ENCODE results near the gene MCTP1.

Gene MCTP1

DNA sequence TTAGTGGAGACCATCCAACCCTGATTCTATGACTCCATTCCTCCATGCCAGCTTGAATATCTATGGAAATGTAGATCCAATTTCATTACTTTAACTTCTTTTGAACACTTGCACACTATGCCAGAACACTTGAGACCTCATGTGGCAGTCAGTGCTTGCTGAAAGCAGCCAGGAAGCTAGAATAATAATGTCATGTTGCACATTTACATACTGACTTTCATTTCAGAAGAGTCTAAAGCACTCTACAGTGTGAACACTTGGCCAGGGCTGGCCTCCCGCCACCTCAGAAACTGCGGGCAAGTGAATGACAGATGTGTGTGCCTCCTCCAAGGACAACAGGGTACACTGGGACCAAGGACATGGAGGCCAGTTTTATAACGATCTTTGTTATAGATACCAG lies 569.1 kb downstream of the MCTP1 start:
- no peak for DNase-seq (ENCODE audit: extremely low spot score)
- POLR2A ChIA-PET = no interaction called here
- no peak for TF ChIP-seq FOXM1 (IDR thresholded peaks at IDR 0.05; ENCODE audit: borderline replicate concordance)
- no peak for TF ChIP-seq HDGF (IDR thresholded peaks at IDR 0.05; ENCODE audit: borderline replicate concordance)
- no peak for TF ChIP-seq L3MBTL2 (conservative IDR thresholded peaks at IDR 0.05)
- TF ChIP-seq SUZ12 (IDR thresholded peaks at IDR 0.05) = no peak
- TF ChIP-seq ARNT (IDR thresholded peaks at IDR 0.05) = no peak
- no peak for TF ChIP-seq BHLHE40 (IDR thresholded peaks at IDR 0.05; ENCODE audit: borderline replicate concordance)
- TF ChIP-seq PKNOX1 (IDR thresholded peaks at IDR 0.05) = no peak
- TF ChIP-seq NFRKB (IDR thresholded peaks at IDR 0.05) = no peak
- no peak for TF ChIP-seq SP1 (IDR thresholded peaks at IDR 0.05)
- CTCF ChIA-PET = no interaction called here

DNA sequence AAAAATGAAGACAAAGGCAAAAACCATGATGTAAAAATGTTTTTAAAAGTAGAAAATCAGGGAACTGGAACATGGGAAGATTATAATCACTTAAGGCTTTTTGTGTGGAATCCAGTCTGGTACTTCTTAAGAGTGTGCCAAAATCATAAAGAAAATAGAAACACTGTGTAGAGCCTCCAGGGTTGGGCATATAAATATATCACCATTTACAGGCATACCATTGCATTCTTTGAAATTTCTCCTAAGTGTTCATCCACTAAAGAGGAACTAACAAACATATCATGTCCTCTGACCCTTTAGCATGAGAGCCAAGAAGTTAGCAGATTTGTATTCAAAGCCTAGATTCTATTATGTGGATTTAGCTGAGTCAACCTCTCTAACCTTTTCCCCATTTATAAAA lies 573.1 kb downstream of the MCTP1 start:
- no peak for TF ChIP-seq FOXA1 (IDR thresholded peaks at IDR 0.05)
- TF ChIP-seq FOXM1 (IDR thresholded peaks at IDR 0.05; ENCODE audit: borderline replicate concordance) = no peak
- no peak for DNase-seq (ENCODE audit: extremely low spot score)
- CTCF ChIA-PET = no interaction called here
- POLR2A ChIA-PET = no interaction called here

DNA sequence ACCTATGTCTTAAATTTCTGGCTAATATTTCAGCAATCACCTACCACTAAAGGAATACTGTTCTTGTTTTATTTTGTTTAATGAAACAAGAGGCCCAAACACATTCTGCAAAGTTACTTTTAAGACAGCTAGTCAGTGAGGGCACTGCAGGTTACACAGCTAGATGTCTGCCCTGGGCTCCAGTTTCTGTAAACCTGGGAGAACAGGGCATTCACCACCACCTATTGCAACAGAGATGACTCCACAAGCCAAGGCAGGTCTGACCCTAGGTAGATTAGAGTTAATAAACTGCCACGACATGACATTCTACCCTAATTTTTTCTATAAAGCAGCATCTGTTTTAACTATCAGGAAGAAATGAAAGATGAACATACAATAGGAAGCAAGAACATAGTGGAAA lies 575.6 kb downstream of the MCTP1 start:
- no peak for DNase-seq (ENCODE audit: extremely low spot score)
- CTCF ChIA-PET = no interaction called here
- TF ChIP-seq FOXM1 (IDR thresholded peaks at IDR 0.05; ENCODE audit: borderline replicate concordance) (no peak), ARNT (IDR thresholded peaks at IDR 0.05) (no peak), NFRKB (IDR thresholded peaks at IDR 0.05) (no peak), CTBP1 (IDR thresholded peaks at IDR 0.05; ENCODE audit: borderline replicate concordance) (no peak), SP1 (IDR thresholded peaks at IDR 0.05) (no peak), ELF4 (IDR thresholded peaks at IDR 0.05) (no peak), LEF1 (IDR thresholded peaks at IDR 0.05; ENCODE audit: borderline replicate concordance) (no peak), FOXA1 (IDR thresholded peaks at IDR 0.05) (no peak), L3MBTL2 (conservative IDR thresholded peaks at IDR 0.05) (no peak), PKNOX1 (IDR thresholded peaks at IDR 0.05) (no peak), HDGF (IDR thresholded peaks at IDR 0.05; ENCODE audit: borderline replicate concordance) (no peak), FOXK2 (IDR thresholded peaks at IDR 0.05) (no peak), BHLHE40 (IDR thresholded peaks at IDR 0.05; ENCODE audit: borderline replicate concordance) (no peak), ZNF384 (IDR thresholded peaks at IDR 0.05) (no peak), TARDBP (IDR thresholded peaks at IDR 0.05) (no peak), SUZ12 (IDR thresholded peaks at IDR 0.05) (no peak)
- POLR2A ChIA-PET = no interaction called here

- no peak for TF ChIP-seq TARDBP (IDR thresholded peaks at IDR 0.05)
- no peak for TF ChIP-seq L3MBTL2 (conservative IDR thresholded peaks at IDR 0.05)
- no peak for TF ChIP-seq ARNT (IDR thresholded peaks at IDR 0.05)
- TF ChIP-seq FOXK2 (IDR thresholded peaks at IDR 0.05) = no peak
- TF ChIP-seq PKNOX1 (IDR thresholded peaks at IDR 0.05) = no peak
- no peak for TF ChIP-seq FOXM1 (IDR thresholded peaks at IDR 0.05; ENCODE audit: borderline replicate concordance)
- no peak for TF ChIP-seq SP1 (IDR thresholded peaks at IDR 0.05)
- no peak for TF ChIP-seq BHLHE40 (IDR thresholded peaks at IDR 0.05; ENCODE audit: borderline replicate concordance)
- no peak for TF ChIP-seq HDGF (IDR thresholded peaks at IDR 0.05; ENCODE audit: borderline replicate concordance)
- TF ChIP-seq NFRKB (IDR thresholded peaks at IDR 0.05) = no peak
- ChIA-PET POLR2A (interaction anchor here (1.1 kb wide), 1 partner anchor 89 kb away, joined by 3 read pairs; the partner anchor contains the start of genes KIAA0825 and SLF1), CTCF (no interaction called here)
- DNase-seq (ENCODE audit: extremely low spot score) = no peak
Measured at GRCh38 chr5:94707359-94707758, 577.5 kb downstream of the MCTP1 start.

GRCh38 chr5:94705427-94705826 lies 579.5 kb downstream of the MCTP1 start:
- POLR2A ChIA-PET = no interaction called here
- DNase-seq (ENCODE audit: extremely low spot score) = no peak
- CTCF ChIA-PET = no interaction called here
- TF ChIP-seq TARDBP (IDR thresholded peaks at IDR 0.05) (no peak), PKNOX1 (IDR thresholded peaks at IDR 0.05) (no peak), LEF1 (IDR thresholded peaks at IDR 0.05; ENCODE audit: borderline replicate concordance) (no peak), L3MBTL2 (conservative IDR thresholded peaks at IDR 0.05) (no peak), BHLHE40 (IDR thresholded peaks at IDR 0.05; ENCODE audit: borderline replicate concordance) (no peak), ELF4 (IDR thresholded peaks at IDR 0.05) (no peak), HDGF (IDR thresholded peaks at IDR 0.05; ENCODE audit: borderline replicate concordance) (no peak), ARNT (IDR thresholded peaks at IDR 0.05) (no peak), FOXM1 (IDR thresholded peaks at IDR 0.05; ENCODE audit: borderline replicate concordance) (no peak), FOXK2 (IDR thresholded peaks at IDR 0.05) (no peak), CTBP1 (IDR thresholded peaks at IDR 0.05; ENCODE audit: borderline replicate concordance) (no peak), ZNF384 (IDR thresholded peaks at IDR 0.05) (no peak), SP1 (IDR thresholded peaks at IDR 0.05) (no peak), SUZ12 (IDR thresholded peaks at IDR 0.05) (no peak), NFRKB (IDR thresholded peaks at IDR 0.05) (no peak), FOXA1 (IDR thresholded peaks at IDR 0.05) (no peak)

DNA sequence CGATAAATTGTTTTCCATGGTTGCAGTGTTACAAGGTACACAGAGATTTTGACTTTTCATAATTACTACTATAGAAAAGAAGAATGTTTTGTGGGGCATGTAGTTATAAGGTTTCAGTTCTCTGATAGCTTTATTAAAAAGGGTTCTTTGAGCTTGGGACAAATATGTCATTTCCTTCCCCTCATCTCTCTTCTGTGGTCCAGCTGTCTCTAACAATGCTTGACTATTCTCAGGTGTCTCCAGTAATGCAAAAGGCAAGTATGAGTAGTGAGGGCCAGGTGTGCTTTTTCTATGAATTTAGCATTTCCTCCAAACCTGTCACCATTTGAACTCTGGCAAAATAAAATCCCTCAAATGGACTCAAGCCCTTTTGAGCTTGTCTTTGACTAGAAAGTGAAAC lies 582.2 kb downstream of the MCTP1 start:
- TF ChIP-seq L3MBTL2 (conservative IDR thresholded peaks at IDR 0.05) = no peak
- no peak for TF ChIP-seq ZNF384 (IDR thresholded peaks at IDR 0.05)
- no peak for TF ChIP-seq FOXA1 (IDR thresholded peaks at IDR 0.05)
- no peak for TF ChIP-seq BHLHE40 (IDR thresholded peaks at IDR 0.05; ENCODE audit: borderline replicate concordance)
- no peak for TF ChIP-seq LEF1 (IDR thresholded peaks at IDR 0.05; ENCODE audit: borderline replicate concordance)
- no peak for TF ChIP-seq SP1 (IDR thresholded peaks at IDR 0.05)
- POLR2A ChIA-PET = no interaction called here
- DNase-seq (ENCODE audit: extremely low spot score) = no peak
- CTCF ChIA-PET = interaction anchor here (1.1 kb wide), 1 partner anchor 35 kb away, joined by 5 read pairs; no protein-coding TSS in a partner anchor
